Fibroblast of skin of back (primary cell): ENCODE results near the gene ZNF286A. TPM values are rescaled to one million over a fixed set of nuclear protein-coding genes. Genes with fewer than 3 reads are reported as not detected.
"Not testable (repeated sequence)": the region's sequence is repeated elsewhere in the genome, so short reads cannot be mapped to it uniquely, and the experiment has no call there.

ENCODE experiments used
- DNase-seq: peaks from one replicate; pipeline ENCODE4 v3.0.0-alpha.2; 2013
- polyA plus RNA-seq, 2 experiments: library from polyadenylated mRNA; unstranded; fragments of 120-200 nt; gene quantifications; one replicate each; pipeline ENCODE4 v1.2.1, GENCODE V29; 2013; ENCODE audit not compliant: insufficient read length in 2 of 2

The ZNF286A gene
- 16.3 TPM for polyA plus RNA-seq (2013, experiment 1 of 2; ENCODE audit: insufficient read length)
- polyA plus RNA-seq (2013, experiment 2 of 2; ENCODE audit: insufficient read length), result 13.0 TPM

GRCh38 chr17:15699413-15699924 is at the start of gene ZNF286A:
Gene ZNF286A, plus strand, starts transcription at chr17:15699752. Its CDS starts 578 bp downstream, at chr17:15700330.
- DNase-seq, result peak; percentile 100

GRCh38 chr17:15649861-15650421 is 49.6 kb upstream of the ZNF286A start:
- peak; percentile 56 for DNase-seq

- DNase-seq, result no peak
Observed at GRCh38 chr17:15650741-15651582, 48.6 kb upstream of the ZNF286A start.

GRCh38 chr17:15651583-15652110 is 47.9 kb upstream of the ZNF286A start:
- peak; percentile 100 for DNase-seq

- no peak for DNase-seq
Observed at GRCh38 chr17:15652960-15653359, 46.6 kb upstream of the ZNF286A start.

- DNase-seq, result not testable (repeated sequence)
Observed at GRCh38 chr17:15654401-15654800, 45.2 kb upstream of the ZNF286A start.

GRCh38 chr17:15654886-15655561 is 44.5 kb upstream of the ZNF286A start:
- peak; percentile 63 for DNase-seq

- DNase-seq, result no peak
Observed at GRCh38 chr17:15657868-15658267, 41.7 kb upstream of the ZNF286A start.

GRCh38 chr17:15658296-15658695 is 41.3 kb upstream of the ZNF286A start:
- no peak for DNase-seq

GRCh38 chr17:15659236-15659635 is 40.3 kb upstream of the ZNF286A start:
- DNase-seq, result peak; percentile 22

- peak; percentile 35 for DNase-seq
Observed at GRCh38 chr17:15659663-15660062, 39.9 kb upstream of the ZNF286A start.

GRCh38 chr17:15660077-15660476 is 39.5 kb upstream of the ZNF286A start:
- no peak for DNase-seq

- DNase-seq, result no peak
Observed at GRCh38 chr17:15662681-15663080, 36.9 kb upstream of the ZNF286A start.

GRCh38 chr17:15663176-15663575 is 36.4 kb upstream of the ZNF286A start:
- no peak for DNase-seq

- DNase-seq, result no peak
Observed at GRCh38 chr17:15663691-15664090, 35.9 kb upstream of the ZNF286A start.

GRCh38 chr17:15669526-15669925 is 30.0 kb upstream of the ZNF286A start:
- DNase-seq, result not testable (repeated sequence)

GRCh38 chr17:15674640-15675039 is 24.9 kb upstream of the ZNF286A start:
- DNase-seq, result not testable (repeated sequence)

GRCh38 chr17:15675991-15676390 is 23.6 kb upstream of the ZNF286A start:
- not testable (repeated sequence) for DNase-seq

GRCh38 chr17:15683135-15683534 is 16.4 kb upstream of the ZNF286A start:
- DNase-seq, result not testable (repeated sequence)

- DNase-seq, result peak; percentile 56
Observed at GRCh38 chr17:15683824-15684478, 15.6 kb upstream of the ZNF286A start, which contains the start of gene TRIM16. Gene TRIM16, minus strand, starts transcription at chr17:15684311. Its CDS starts 32,702 bp downstream, at chr17:15651609.

GRCh38 chr17:15687494-15687893 is 12.1 kb upstream of the ZNF286A start:
- not testable (repeated sequence) for DNase-seq

- not testable (repeated sequence) for DNase-seq
Observed at GRCh38 chr17:15698967-15699366, 585 bp upstream of the ZNF286A start.
